GM12891 (cell line): Measurements from ENCODE around the gene MSH2.

Experiments
- POLR2A ChIP-seq: IDR thresholded peaks from 2 replicates; pipeline ENCODE4 v1.6.1; 2011; ENCODE audit warnings: low read depth, low read length, control low read depth
- POLR2AphosphoS5 ChIP-seq: IDR thresholded peaks from 2 replicates; pipeline ENCODE4 v1.6.1; 2011; ENCODE audit warnings: low read depth, low read length, control low read depth
- POU2F2 ChIP-seq: IDR thresholded peaks from 2 replicates; pipeline ENCODE4 v1.6.1; 2011; ENCODE audit warnings: low read depth, mild to moderate bottlenecking, control low read depth, low read length, moderate library complexity
- TAF1 ChIP-seq: IDR thresholded peaks from 2 replicates; pipeline ENCODE4 v1.6.1; 2011; ENCODE audit warnings: low read depth, low read length, control low read depth

DNA sequence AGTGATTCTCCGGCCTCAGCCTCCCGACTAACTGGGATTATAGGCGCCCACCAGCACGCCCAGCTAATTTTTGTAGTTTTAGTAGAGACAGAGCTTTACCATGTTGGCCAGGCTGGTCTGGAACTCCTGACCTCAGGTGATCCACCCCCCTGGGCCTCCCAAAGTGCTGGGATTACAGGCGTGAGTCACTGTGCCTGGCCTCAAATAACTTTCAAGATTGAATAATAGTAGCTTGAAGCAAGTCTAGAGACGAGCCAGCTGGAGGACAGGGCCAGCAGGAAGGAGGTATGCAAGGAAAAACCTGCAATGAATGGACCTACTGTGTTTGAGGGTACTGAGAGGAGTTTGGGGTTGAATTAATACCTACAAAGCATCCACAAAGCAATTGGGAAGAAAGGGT is 87.5 kb downstream of the MSH2 start:
- TF ChIP-seq POLR2AphosphoS5: no peak
- TF ChIP-seq POLR2A: no peak
- TF ChIP-seq TAF1: no peak
- TF ChIP-seq POU2F2: no peak
